GM18520 (cell line): ENCODE measurements around the gene RUSC2.
"Not testable (repeated sequence)": the region's sequence is repeated elsewhere in the genome, so short reads cannot be mapped to it uniquely, and the experiment has no call there.

Experiments
- ATAC-seq: cut with Tn5 transposase; IDR thresholded peaks from one replicate; pipeline ENCODE4 v1.9.1; 2021; ENCODE audit not compliant: unreplicated experiment

Gene RUSC2, protein sequence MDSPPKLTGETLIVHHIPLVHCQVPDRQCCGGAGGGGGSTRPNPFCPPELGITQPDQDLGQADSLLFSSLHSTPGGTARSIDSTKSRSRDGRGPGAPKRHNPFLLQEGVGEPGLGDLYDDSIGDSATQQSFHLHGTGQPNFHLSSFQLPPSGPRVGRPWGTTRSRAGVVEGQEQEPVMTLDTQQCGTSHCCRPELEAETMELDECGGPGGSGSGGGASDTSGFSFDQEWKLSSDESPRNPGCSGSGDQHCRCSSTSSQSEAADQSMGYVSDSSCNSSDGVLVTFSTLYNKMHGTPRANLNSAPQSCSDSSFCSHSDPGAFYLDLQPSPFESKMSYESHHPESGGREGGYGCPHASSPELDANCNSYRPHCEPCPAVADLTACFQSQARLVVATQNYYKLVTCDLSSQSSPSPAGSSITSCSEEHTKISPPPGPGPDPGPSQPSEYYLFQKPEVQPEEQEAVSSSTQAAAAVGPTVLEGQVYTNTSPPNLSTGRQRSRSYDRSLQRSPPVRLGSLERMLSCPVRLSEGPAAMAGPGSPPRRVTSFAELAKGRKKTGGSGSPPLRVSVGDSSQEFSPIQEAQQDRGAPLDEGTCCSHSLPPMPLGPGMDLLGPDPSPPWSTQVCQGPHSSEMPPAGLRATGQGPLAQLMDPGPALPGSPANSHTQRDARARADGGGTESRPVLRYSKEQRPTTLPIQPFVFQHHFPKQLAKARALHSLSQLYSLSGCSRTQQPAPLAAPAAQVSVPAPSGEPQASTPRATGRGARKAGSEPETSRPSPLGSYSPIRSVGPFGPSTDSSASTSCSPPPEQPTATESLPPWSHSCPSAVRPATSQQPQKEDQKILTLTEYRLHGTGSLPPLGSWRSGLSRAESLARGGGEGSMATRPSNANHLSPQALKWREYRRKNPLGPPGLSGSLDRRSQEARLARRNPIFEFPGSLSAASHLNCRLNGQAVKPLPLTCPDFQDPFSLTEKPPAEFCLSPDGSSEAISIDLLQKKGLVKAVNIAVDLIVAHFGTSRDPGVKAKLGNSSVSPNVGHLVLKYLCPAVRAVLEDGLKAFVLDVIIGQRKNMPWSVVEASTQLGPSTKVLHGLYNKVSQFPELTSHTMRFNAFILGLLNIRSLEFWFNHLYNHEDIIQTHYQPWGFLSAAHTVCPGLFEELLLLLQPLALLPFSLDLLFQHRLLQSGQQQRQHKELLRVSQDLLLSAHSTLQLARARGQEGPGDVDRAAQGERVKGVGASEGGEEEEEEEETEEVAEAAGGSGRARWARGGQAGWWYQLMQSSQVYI (N-terminal part only)

GRCh38 chr9:35489313-35490154 lies at the start of gene RUSC2:
RUSC2 (plus strand) TSS chr9:35490111; CDS start chr9:35546522, 56,411 bp downstream.
- no peak for ATAC-seq

DNA sequence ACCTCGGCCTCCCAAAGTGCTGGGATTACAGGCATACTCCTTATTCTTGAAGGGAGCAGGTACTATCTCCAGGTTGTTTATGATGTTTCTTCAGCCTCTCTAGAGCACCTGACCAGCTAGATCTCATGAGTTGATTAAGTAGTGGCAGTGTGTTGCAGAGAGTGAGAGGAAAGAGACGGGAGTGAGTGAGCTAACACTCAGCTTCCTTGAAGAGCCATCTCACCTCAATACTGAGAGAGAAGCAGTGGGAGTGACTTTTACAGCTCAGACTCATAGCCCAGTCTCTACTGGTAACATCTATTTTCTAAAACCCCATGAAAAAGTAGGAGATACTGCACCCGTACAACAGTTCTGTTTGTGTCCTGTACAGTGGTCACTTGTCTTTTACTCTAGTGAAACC lies 43.9 kb upstream of the RUSC2 start:
- no peak for ATAC-seq

GRCh38 chr9:35448496-35448895 lies 41.4 kb upstream of the RUSC2 start:
- no peak for ATAC-seq

GRCh38 chr9:35452481-35452880 lies 37.4 kb upstream of the RUSC2 start:
- no peak for ATAC-seq

DNA sequence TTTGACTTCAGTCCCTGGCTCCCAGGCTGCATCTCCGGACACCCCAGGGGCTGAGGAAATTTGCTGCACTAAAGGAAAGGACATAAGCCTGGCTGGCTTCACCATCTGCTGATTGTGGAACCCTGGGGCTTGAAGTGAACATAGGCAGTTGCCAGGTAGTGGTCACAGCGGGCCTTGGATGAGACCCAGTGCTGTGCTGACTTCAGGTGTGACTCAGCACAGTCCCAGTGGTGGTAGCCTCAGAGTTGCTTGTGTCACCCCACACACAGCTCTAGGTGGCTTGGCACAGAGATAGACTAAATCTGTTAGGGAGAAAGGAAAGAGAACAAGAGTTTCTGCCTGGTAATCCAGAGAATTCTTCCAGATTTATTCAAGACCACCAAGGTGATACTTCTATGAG lies 36.1 kb upstream of the RUSC2 start:
- ATAC-seq: no peak

DNA sequence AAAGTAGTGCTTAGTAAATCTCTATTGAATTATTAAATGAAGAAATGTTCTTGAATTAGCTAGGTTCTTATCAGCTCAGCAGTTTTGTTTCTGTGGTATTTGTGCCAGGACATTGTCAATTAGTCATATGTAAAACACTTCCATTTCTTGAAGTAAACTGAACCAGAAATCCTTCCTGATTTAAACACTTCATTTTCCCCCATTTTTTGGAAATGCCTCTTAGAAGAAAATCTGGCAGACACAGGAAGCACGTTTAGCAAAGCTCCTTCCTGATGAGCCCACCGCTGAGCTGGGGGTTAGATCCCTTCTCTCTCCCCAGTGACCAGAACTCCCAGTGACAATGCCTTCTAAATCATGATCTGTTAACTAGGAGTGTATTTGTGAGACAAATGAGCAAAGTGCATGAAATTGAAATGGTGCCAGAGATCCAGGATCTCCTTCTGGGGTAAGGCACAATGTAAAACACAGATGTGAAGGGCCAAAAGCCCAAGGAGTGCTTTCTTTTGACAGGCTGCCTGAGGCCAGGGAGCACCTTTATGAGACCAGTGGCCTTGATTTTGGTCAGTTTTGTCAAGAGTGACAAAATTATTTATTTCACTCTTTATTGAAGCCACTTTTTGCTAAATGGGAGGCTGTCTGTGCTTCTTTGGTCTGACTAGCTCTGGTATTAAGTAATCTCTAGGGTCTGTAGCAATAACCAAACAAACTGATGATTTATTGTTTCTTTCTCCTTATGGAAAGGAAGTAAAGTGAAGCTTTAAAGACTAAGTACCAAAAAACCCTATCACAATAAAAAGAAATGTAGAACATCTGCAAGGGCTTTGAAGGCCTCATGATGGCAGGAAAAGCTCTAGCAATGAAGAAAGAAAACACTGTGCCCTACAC lies 25.5 kb upstream of the RUSC2 start:
- ATAC-seq: no peak

GRCh38 chr9:35470340-35470739 lies 19.6 kb upstream of the RUSC2 start:
- ATAC-seq: no peak

DNA sequence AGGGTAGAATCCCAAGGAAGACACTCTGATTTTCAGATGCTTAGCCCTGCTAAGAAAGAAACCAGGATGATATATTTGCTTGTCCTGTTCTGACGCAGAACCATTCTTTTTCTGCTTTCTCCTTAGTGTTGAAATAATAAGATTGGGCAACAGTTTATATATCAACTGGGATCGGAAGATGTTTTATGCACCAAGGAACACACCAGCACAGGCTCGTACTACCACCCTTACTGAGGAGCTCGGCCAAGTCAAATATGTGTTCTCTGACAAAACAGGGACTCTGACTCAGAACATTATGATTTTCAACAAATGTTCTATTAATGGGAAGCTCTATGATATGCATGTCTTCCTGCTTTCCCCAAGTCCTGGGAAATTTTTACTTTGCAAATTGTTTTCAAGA lies 19.0 kb upstream of the RUSC2 start:
- ATAC-seq: no peak

- ATAC-seq: no peak
Measured at GRCh38 chr9:35476596-35476995, 13.3 kb upstream of the RUSC2 start.

DNA sequence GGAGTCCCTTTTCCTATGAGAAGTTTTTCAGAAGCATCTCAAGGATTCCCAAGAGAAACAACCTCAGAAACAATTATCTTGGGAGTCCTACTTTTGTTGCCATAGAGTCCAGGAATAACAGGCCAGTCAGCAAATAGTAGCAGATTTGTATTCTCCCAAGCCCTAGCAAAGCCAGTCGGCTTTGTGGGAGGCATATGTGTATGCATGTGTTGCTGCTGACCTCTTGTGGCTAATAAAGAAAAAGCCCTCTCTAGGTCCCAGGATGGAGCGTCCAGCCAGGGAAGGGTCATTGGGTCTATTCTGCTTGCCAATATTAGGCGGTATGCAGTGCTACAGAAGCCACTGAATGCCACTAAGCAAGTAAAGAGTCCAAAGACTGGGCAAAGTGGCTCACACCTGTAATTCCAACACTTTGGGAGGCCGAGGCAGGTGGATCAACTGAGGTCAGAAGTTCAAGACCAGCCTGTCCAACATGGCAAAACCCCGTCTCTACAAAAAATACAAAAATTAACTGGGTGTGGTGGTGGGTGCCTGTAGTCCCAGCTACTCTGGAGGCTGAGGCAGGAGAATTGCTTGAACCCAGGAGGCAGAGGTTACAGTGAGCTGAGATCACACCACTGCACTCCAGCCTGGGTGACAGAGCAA lies 12.6 kb upstream of the RUSC2 start:
- not testable (repeated sequence) for ATAC-seq

DNA sequence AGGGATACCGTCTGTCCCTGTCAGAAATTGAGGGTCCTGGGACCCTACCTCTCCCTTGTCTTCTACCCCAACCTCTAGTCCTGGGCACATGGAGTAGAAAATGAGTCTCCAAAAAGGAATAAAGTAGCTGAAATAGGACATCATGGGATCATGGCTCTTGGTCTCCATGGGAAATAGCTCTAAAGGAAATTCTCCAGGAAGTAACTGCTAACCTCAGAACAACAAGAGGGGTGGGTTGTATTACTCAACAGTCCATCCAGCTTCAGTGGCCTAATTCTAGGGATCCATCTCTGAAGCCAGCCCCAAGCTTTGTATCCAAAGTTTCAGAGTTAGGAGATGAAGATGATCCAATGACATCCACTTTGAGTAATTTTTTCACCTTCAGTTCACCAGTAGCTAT lies 11.0 kb upstream of the RUSC2 start:
- no peak for ATAC-seq

DNA sequence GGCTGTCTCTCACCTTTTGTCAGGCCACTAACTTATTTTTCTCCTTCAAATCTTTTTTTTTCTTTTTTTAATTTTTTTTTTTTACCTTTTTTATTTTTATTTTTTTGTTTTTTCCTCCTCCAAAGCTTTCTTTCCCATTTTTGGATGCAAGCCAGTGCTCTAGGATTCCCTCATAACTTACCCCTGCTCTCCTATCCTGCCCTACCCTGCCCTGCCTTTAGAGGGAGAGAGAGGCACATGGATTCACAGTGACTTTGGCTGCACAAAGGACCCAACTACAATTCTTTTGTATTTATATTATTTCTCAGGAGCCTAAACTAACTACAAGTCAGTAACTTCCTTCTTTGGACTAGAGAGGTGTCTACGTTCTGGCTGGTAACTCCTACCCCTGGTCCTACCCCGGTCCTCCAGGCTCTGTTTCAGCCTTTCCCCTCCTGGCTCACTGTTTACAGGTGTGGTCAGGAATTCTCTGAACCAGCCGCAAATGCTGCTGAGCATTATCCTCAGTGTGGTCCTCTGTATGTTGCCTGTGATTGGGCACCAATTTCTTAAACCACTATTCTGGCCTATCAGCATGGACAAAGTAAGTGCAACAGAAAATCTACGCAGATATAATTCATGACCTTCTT lies 8.4 kb upstream of the RUSC2 start:
- no peak for ATAC-seq

DNA sequence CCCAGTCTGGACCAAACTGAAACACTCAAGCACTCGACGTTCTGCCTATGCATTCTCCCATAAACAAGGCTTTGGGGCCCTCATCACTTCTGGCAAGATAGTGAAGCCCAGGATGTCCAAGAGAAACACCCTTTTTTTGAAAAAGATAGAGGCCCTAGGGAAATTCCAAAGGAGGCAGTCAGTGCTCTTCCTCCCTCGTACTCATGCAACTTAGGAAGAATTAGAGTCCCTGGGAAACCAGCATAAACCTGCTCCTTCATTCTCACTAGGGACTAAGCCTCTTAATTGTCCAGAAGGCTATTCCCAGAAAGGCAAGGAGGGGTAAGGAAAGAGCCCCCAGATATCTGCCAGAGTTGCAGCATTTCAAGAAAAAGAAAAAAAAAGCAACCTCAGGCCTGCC lies 7.8 kb upstream of the RUSC2 start:
- no peak for ATAC-seq

GRCh38 chr9:35484406-35484805 lies 5.5 kb upstream of the RUSC2 start:
- ATAC-seq: no peak

GRCh38 chr9:35487081-35487480 lies 2.8 kb upstream of the RUSC2 start:
- ATAC-seq: no peak

GRCh38 chr9:35488021-35488420 lies 1.9 kb upstream of the RUSC2 start:
- no peak for ATAC-seq

- no peak for ATAC-seq
Measured at GRCh38 chr9:35488566-35489312, 1.2 kb upstream of the RUSC2 start.
